ENCODE measurements around the gene ZC3HAV1. TPM values are rescaled to one million over a fixed set of nuclear protein-coding genes. Genes with fewer than 3 reads are reported as not detected.
A peak's percentile ranks its signal among the peaks of the same experiment; 100 is the strongest.
"Not testable (repeated sequence)": the region's sequence is repeated elsewhere in the genome, so short reads cannot be mapped to it uniquely, and the experiment has no call there.

Gene ZC3HAV1
- total and polyA plus RNA-seq, 12 donors, result 2.7 to 28.3 (median 6.4) TPM

DNA sequence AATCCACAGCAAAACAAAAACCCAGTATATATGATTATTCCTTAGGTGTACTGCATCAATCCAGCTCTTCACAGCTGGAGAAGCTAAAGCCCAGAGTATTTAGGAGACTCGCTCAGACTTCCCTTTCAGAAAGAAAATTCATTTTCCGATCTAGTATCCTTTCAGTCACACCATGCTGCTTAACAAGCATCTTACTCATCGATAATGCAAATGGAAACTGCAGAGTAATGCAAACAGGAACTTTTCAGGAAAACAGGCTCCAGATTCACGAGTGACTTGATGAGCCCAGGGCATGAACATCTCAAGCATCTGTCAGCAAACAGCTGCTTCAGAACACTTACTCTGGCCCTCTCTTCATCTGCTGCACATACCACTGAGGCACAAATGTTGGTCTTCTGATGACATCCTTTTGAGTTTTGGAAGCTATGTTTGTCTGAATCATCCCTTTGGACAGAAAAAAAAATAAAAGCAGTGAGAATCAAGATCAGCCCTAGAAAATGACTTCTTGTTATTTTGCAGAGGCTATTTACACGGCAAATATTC lies 48.8 kb downstream of the ZC3HAV1 start:
- H3K27me3 ChIP-seq, result no peaks in the 10 kb centered on the region
- H3K9me3 ChIP-seq, result no peaks in the 10 kb centered on the region
- peaks cover 0 to 96% (median 17%) of the 10 kb centered on the region in 9 donors for H3K36me3 ChIP-seq
- intact Hi-C loops (cut with DNase I), result loop anchor here in 1 of 10 donors (5.0 kb wide), 1 partner anchor 38 kb away; no protein-coding TSS in a partner anchor
- no peak overlapping the region for H3K4me3 ChIP-seq
- WGBS, 2 donors, result 70 to 83% methylated on average over 5 of the region's 5 CpGs
- DNase-seq, result no peak
- no peak for ATAC-seq
- H3K27ac ChIP-seq, result peak overlapping the region in 8 of 10 donors; percentile 18 to 93 (median 82)
- H3K4me1 ChIP-seq, result peaks cover 0 to 37% (median 22%) of the 10 kb centered on the region in 9 donors
- no peak for TF ChIP-seq CTCF (IDR thresholded peaks at IDR 0.05)

DNA sequence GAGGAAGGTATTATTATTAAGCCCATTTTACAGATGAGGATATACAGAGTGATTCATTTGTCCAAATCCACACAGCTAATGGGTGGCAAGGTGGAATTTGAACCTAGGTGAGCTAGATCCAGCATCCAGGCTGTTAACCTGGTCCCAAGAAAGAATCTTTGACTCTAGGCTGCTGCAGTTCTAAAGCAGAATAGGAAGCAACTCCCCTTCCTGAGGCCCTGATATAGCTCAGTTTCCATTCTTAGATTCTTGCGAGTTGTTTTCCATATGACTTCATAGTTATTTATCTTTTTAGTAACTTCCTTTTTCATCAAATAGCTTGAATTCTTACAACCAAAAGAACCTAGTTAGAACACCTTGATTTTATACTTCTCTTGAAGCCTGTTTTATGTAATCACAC lies 49.6 kb downstream of the ZC3HAV1 start:
- peak overlapping the region; percentile 25 to 93 (median 79) for H3K27ac ChIP-seq
- 28 to 62% methylated on average over 1 of the region's 1 CpG for WGBS, 2 donors
- H3K4me1 ChIP-seq, result peaks cover 0 to 37% (median 22%) of the 10 kb centered on the region in 9 donors
- H3K36me3 ChIP-seq, result peaks cover 0 to 96% (median 15%) of the 10 kb centered on the region in 9 donors
- TF ChIP-seq CTCF (IDR thresholded peaks at IDR 0.05), result no peak
- intact Hi-C loops (cut with DNase I), result loop anchor here in 1 of 10 donors (5.0 kb wide), 1 partner anchor 38 kb away; no protein-coding TSS in a partner anchor
- ATAC-seq (peak in 7 of 8 donors; percentile 28 to 92 (median 80)), DNase-seq (no peak)
- H3K9me3 ChIP-seq, result no peaks in the 10 kb centered on the region
- no peak overlapping the region for H3K4me3 ChIP-seq
- H3K27me3 ChIP-seq, result no peaks in the 10 kb centered on the region

GRCh38 chr7:139058943-139059342 lies 50.6 kb downstream of the ZC3HAV1 start:
- no peak for TF ChIP-seq CTCF (IDR thresholded peaks at IDR 0.05)
- Histone ChIP-seq H3K9me3 (no peaks in the 10 kb centered on the region), H3K27ac (peak overlapping the region; percentile 25 to 93 (median 79)), H3K27me3 (no peaks in the 10 kb centered on the region), H3K36me3 (peaks cover 0 to 96% (median 11%) of the 10 kb centered on the region in 9 donors), H3K4me1 (peaks cover 0 to 37% (median 22%) of the 10 kb centered on the region in 9 donors), H3K4me3 (no peak overlapping the region)
- intact Hi-C loops (cut with DNase I), result no loop called here
- DNase-seq (peak in 1 of 2 donors; percentile 50), ATAC-seq (peak; percentile 76 to 97 (median 92))
- WGBS, 2 donors, result 36 to 54% methylated on average over 5 of the region's 5 CpGs

- H3K9me3 ChIP-seq, result no peaks in the 10 kb centered on the region
- H3K27me3 ChIP-seq, result no peaks in the 10 kb centered on the region
- 97 to 98% methylated on average over 1 of the region's 1 CpG for WGBS, 2 donors
- no peak for DNase-seq
- H3K4me3 ChIP-seq, result no peak overlapping the region
- ATAC-seq, result no peak
- H3K27ac ChIP-seq, result no peak overlapping the region
- H3K36me3 ChIP-seq, result peaks cover 0 to 96% (median 24%) of the 10 kb centered on the region in 9 donors
- intact Hi-C loops (cut with DNase I), result no loop called here
- TF ChIP-seq CTCF (IDR thresholded peaks at IDR 0.05), result no peak
- H3K4me1 ChIP-seq, result peaks cover 0 to 25% (median 13%) of the 10 kb centered on the region in 9 donors
Observed at GRCh38 chr7:139055674-139056073, 53.8 kb downstream of the ZC3HAV1 start.

DNA sequence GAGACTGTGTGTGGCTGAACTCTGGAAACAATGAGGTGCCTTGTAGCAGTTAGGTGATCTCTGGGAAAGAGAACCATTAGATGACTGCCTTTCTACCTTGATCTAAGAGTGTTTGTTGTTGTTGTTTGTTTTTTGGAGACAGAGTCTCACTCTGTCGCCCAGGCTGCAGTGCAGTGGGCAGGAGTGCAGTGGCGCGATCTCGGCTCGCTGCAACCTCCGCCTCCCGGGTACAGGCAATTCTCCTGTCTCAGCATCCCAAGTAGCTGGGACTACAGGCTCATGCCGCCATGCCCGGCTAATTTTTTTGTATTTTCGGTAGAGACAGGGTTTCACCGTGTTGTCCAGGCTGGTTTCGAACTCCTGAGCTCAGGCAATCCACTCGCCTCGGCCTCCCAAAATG lies 54.9 kb downstream of the ZC3HAV1 start:
- H3K4me3 ChIP-seq; H3K27me3 ChIP-seq; H3K9me3 ChIP-seq; intact Hi-C loops (cut with DNase I); ATAC-seq; DNase-seq; H3K27ac ChIP-seq: not testable (repeated sequence)
- 96% methylated on average over 14 of the region's 14 CpGs for WGBS, 2 donors
- Histone ChIP-seq H3K4me1 (peaks cover 0 to 17% (median 8%) of the 10 kb centered on the region in 9 donors), H3K36me3 (peaks cover 0 to 96% (median 30%) of the 10 kb centered on the region in 9 donors)
